Measurements from ENCODE around the gene TMEM42.
"Not testable (repeated sequence)": the region's sequence is repeated elsewhere in the genome, so short reads cannot be mapped to it uniquely, and the experiment has no call there.

The TMEM42 gene

DNA sequence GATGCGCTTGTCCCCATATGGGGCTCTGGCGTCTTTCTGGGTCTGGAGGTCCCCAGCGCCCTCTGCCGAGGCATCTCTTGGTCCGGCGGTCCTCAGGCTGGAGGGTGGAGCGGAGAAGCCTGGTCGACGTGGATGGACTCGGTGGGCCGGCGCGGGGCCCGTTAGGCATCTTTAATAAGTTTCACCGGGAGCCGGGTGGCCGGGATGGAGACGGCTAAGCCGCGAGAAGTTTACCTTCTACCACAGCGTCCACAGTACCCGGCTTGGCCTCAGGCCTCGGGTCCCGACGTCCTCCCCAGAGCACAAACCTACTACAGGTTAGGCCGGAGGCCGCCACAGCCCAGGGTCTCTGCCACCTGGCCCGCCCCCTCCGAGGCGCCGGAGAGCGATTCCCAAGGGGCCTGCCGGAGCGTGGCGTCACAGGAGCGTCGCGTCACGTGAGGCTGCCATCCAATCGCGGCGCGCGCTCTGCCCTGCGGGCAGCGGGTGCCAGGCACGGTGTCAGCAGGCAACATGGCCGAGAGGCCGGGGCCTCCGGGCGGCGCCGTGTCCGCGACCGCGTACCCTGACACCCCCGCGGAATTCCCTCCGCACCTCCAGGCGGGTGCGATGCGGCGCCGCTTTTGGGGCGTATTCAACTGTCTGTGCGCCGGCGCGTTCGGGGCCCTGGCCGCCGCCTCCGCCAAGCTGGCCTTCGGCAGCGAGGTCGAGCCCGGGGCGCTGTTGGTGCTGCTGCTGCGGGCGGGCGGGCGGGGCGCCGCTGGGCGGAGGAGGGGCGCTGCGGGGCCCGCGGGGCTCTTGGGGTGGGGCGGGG, at the start of gene TMEM42:
TSS of gene TMEM42 (plus strand) at position 501 of the 814 bp plus-strand sequence. CDS start at position 514, 13 bp downstream.
- no peak within 1 kb of the TSS for H3K4me3 ChIP-seq (ENCODE audit: low read length)
- H3K9me3 ChIP-seq (ENCODE audit: low read length): peaks cover 8% of the 10 kb centered on the region
- no peak within 1 kb of the TSS for H2AFZ ChIP-seq (ENCODE audit: low read depth, low read length)
- no peaks in the 10 kb centered on the region for H3K27me3 ChIP-seq (ENCODE audit: insufficient read depth, low read length)
- H3K36me3 ChIP-seq (ENCODE audit: insufficient read depth, low read length): peaks cover 21% of the 10 kb centered on the region
- H3K4me1 ChIP-seq (ENCODE audit: insufficient read depth, low read length): no peaks in the 10 kb centered on the region

- no peak overlapping the region for H3K4me3 ChIP-seq (ENCODE audit: low read length)
- no peaks in the 10 kb centered on the region for H3K27me3 ChIP-seq (ENCODE audit: insufficient read depth, low read length)
- peaks cover 49% of the 10 kb centered on the region for H3K36me3 ChIP-seq (ENCODE audit: insufficient read depth, low read length)
- no peaks in the 10 kb centered on the region for H3K4me1 ChIP-seq (ENCODE audit: insufficient read depth, low read length)
- H2AFZ ChIP-seq (ENCODE audit: low read depth, low read length): no peak overlapping the region
- H3K9me3 ChIP-seq (ENCODE audit: low read length): no peaks in the 10 kb centered on the region
Measured at GRCh38 chr3:44814751-44815150, 47.0 kb upstream of the TMEM42 start.

DNA sequence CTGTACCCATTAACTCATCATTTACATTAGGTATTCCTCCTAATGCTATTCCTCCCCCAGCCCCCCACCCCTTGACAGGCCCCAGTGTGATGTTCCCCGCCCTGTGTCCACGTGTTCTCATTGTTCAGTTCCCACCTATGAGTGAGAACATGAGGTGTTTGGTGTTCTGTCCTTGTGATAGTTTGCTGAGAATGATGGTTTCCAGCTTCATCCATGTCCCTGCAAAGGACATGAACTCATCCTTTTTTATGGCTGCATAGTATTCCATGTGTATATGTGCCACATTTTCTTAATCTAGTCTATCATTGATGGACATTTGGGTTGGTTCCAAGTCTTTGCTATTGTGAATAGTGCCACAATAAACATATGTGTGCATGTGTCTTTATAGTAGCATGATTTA, 45.4 kb upstream of the TMEM42 start:
- not testable (repeated sequence) for H3K27me3 ChIP-seq (ENCODE audit: insufficient read depth, low read length); H3K9me3 ChIP-seq (ENCODE audit: low read length); H2AFZ ChIP-seq (ENCODE audit: low read depth, low read length); H3K4me1 ChIP-seq (ENCODE audit: insufficient read depth, low read length); H3K4me3 ChIP-seq (ENCODE audit: low read length)
- peaks cover 42% of the 10 kb centered on the region for H3K36me3 ChIP-seq (ENCODE audit: insufficient read depth, low read length)

- not testable (repeated sequence) for H3K4me3 ChIP-seq (ENCODE audit: low read length); H2AFZ ChIP-seq (ENCODE audit: low read depth, low read length); H3K4me1 ChIP-seq (ENCODE audit: insufficient read depth, low read length); H3K9me3 ChIP-seq (ENCODE audit: low read length); H3K27me3 ChIP-seq (ENCODE audit: insufficient read depth, low read length)
- H3K36me3 ChIP-seq (ENCODE audit: insufficient read depth, low read length): peaks cover 27% of the 10 kb centered on the region
Measured at GRCh38 chr3:44821206-44821605, 40.5 kb upstream of the TMEM42 start.

DNA sequence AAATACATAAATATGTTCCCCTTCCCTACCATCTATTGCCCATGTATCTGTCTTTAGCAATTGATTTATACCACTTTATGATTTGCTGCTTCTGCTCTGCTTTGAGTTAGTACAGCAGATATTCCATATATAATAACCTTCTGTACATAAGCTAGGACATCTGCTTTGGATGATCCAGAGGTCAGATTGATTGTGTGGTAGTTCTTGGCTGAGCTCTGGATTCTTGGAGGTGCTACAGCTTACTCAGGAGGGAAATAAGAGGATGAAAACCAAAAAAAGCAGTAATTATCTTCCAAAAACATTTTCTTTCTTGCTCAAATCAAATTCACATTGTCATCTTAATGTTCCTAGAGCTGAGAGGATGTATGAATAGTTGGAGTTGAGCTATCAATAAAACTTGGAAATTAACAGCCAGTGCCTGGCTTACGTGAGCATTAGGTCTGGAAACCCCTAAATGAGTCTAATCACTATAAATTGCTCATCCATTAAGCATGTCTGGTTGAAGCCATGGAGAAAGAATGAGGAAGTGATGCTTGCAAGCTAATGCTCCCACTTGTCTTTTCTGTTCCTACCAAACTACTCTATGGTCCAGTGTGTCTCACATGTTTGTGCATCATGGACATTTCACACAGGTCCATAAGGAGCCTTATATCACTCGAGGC, 36.3 kb upstream of the TMEM42 start:
- no peaks in the 10 kb centered on the region for H3K4me1 ChIP-seq (ENCODE audit: insufficient read depth, low read length)
- no peak overlapping the region for H2AFZ ChIP-seq (ENCODE audit: low read depth, low read length)
- H3K9me3 ChIP-seq (ENCODE audit: low read length): peaks cover 2% of the 10 kb centered on the region
- H3K27me3 ChIP-seq (ENCODE audit: insufficient read depth, low read length): no peaks in the 10 kb centered on the region
- no peak overlapping the region for H3K4me3 ChIP-seq (ENCODE audit: low read length)
- peaks cover 56% of the 10 kb centered on the region for H3K36me3 ChIP-seq (ENCODE audit: insufficient read depth, low read length)

GRCh38 chr3:44827196-44827595, 34.5 kb upstream of the TMEM42 start:
- no peaks in the 10 kb centered on the region for H3K27me3 ChIP-seq (ENCODE audit: insufficient read depth, low read length)
- no peaks in the 10 kb centered on the region for H3K4me1 ChIP-seq (ENCODE audit: insufficient read depth, low read length)
- H3K36me3 ChIP-seq (ENCODE audit: insufficient read depth, low read length): peaks cover 73% of the 10 kb centered on the region
- no peak overlapping the region for H3K4me3 ChIP-seq (ENCODE audit: low read length)
- no peak overlapping the region for H2AFZ ChIP-seq (ENCODE audit: low read depth, low read length)
- H3K9me3 ChIP-seq (ENCODE audit: low read length): peaks cover 2% of the 10 kb centered on the region

GRCh38 chr3:44831232-44831631, 30.5 kb upstream of the TMEM42 start:
- H3K27me3 ChIP-seq (ENCODE audit: insufficient read depth, low read length): no peaks in the 10 kb centered on the region
- no peaks in the 10 kb centered on the region for H3K4me1 ChIP-seq (ENCODE audit: insufficient read depth, low read length)
- no peak overlapping the region for H2AFZ ChIP-seq (ENCODE audit: low read depth, low read length)
- H3K36me3 ChIP-seq (ENCODE audit: insufficient read depth, low read length): peaks cover 68% of the 10 kb centered on the region
- H3K4me3 ChIP-seq (ENCODE audit: low read length): no peak overlapping the region
- H3K9me3 ChIP-seq (ENCODE audit: low read length): peaks cover 4% of the 10 kb centered on the region

GRCh38 chr3:44832032-44832431, 29.7 kb upstream of the TMEM42 start:
- no peaks in the 10 kb centered on the region for H3K4me1 ChIP-seq (ENCODE audit: insufficient read depth, low read length)
- H3K36me3 ChIP-seq (ENCODE audit: insufficient read depth, low read length): peaks cover 66% of the 10 kb centered on the region
- H3K9me3 ChIP-seq (ENCODE audit: low read length): peaks cover 11% of the 10 kb centered on the region
- no peak overlapping the region for H2AFZ ChIP-seq (ENCODE audit: low read depth, low read length)
- H3K27me3 ChIP-seq (ENCODE audit: insufficient read depth, low read length): no peaks in the 10 kb centered on the region
- H3K4me3 ChIP-seq (ENCODE audit: low read length): no peak overlapping the region

DNA sequence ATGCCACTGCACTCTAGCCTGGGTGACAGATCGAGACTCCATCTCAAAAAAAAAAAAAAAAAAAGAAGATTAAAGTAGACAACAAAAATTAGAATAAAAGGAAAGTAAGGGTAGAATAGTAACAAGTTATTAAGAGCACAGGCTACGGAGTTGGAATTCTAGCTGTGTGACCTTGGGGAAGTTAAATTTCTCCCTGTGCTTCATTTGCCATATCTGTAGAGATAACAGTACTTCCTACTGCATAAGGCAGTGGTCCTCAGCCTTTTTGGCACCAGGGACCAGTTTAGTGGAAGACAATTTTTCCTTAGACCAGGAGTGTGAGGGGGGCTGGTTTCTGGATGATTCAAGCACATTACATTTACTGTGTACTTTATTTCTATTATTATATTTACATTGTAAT, 28.7 kb upstream of the TMEM42 start:
- Histone ChIP-seq H3K9me3 (ENCODE audit: low read length) (peaks cover 11% of the 10 kb centered on the region), H3K36me3 (ENCODE audit: insufficient read depth, low read length) (peaks cover 65% of the 10 kb centered on the region), H3K27me3 (ENCODE audit: insufficient read depth, low read length) (no peaks in the 10 kb centered on the region), H3K4me1 (ENCODE audit: insufficient read depth, low read length) (no peaks in the 10 kb centered on the region), H2AFZ (ENCODE audit: low read depth, low read length) (no peak overlapping the region), H3K4me3 (ENCODE audit: low read length) (no peak overlapping the region)

GRCh38 chr3:44833394-44833793, 28.3 kb upstream of the TMEM42 start:
- peaks cover 65% of the 10 kb centered on the region for H3K36me3 ChIP-seq (ENCODE audit: insufficient read depth, low read length)

GRCh38 chr3:44835684-44836083, 26.0 kb upstream of the TMEM42 start:
- Histone ChIP-seq H3K36me3 (ENCODE audit: insufficient read depth, low read length) (peaks cover 72% of the 10 kb centered on the region), H3K27me3 (ENCODE audit: insufficient read depth, low read length) (no peaks in the 10 kb centered on the region), H3K9me3 (ENCODE audit: low read length) (peaks cover 9% of the 10 kb centered on the region), H2AFZ (ENCODE audit: low read depth, low read length) (no peak overlapping the region), H3K4me3 (ENCODE audit: low read length) (no peak overlapping the region), H3K4me1 (ENCODE audit: insufficient read depth, low read length) (no peaks in the 10 kb centered on the region)

More at GRCh38 chr3:44833394-44833793, 28.3 kb upstream of the TMEM42 start:
- no peaks in the 10 kb centered on the region for H3K27me3 ChIP-seq (ENCODE audit: insufficient read depth, low read length)
- H3K4me3 ChIP-seq (ENCODE audit: low read length): no peak overlapping the region
- H3K9me3 ChIP-seq (ENCODE audit: low read length): peaks cover 9% of the 10 kb centered on the region
- no peaks in the 10 kb centered on the region for H3K4me1 ChIP-seq (ENCODE audit: insufficient read depth, low read length)
- no peak overlapping the region for H2AFZ ChIP-seq (ENCODE audit: low read depth, low read length)

DNA sequence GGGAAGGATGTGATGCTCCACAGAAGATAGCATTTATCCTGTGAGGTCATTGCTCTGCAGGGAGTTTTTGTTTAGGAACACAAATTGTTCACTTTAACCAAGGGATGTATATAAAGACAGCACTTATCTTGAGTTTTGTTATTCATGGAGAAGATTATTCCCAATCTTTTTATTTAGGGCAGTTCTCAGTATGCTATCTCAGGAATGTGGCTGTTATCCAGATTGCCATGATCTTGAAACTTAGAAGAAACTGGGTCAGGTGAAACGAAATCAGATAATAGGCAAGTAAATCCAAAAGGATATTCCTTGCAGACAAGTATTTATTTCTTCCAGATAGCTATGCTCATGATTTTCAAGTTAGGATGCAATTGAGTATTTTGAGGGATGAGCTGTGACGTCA, 19.3 kb upstream of the TMEM42 start:
- peaks cover 77% of the 10 kb centered on the region for H3K36me3 ChIP-seq (ENCODE audit: insufficient read depth, low read length)

More for the DNA sequence above, 19.3 kb upstream of the TMEM42 start:
- Histone ChIP-seq H3K27me3 (ENCODE audit: insufficient read depth, low read length) (no peaks in the 10 kb centered on the region), H3K4me1 (ENCODE audit: insufficient read depth, low read length) (no peaks in the 10 kb centered on the region), H2AFZ (ENCODE audit: low read depth, low read length) (no peak overlapping the region), H3K4me3 (ENCODE audit: low read length) (no peak overlapping the region), H3K9me3 (ENCODE audit: low read length) (no peaks in the 10 kb centered on the region)
